ENCODE results near the gene GPHB5. TPM values are rescaled to one million over a fixed set of nuclear protein-coding genes. Genes with fewer than 3 reads are reported as not detected.
A peak's percentile ranks its signal among the peaks of the same experiment; 100 is the strongest.

The GPHB5 gene
- total RNA-seq, 1 experiment from 2014 or later = not detected

GRCh38 chr14:63344336-63344735, 25.6 kb upstream of the GPHB5 start:
- no peak overlapping the region for H2AK5ac ChIP-seq (ENCODE audit: insufficient read length, low read length)
- H3K4ac ChIP-seq (ENCODE audit: low read depth, low read length) = no peak overlapping the region
- no peak overlapping the region for H3K18ac ChIP-seq (ENCODE audit: insufficient read length, low read depth, low read length)
- no peak overlapping the region for H2BK120ac ChIP-seq (ENCODE audit: low read depth, low read length, poor library complexity, severe bottlenecking)
- H3T11ph ChIP-seq (ENCODE audit: low read length) = no peak overlapping the region
- H3K56ac ChIP-seq (ENCODE audit: insufficient read length, low read depth, low read length) = no peak overlapping the region
- WGBS (ENCODE audit: extremely low coverage, insufficient read length, low lambda C conversion rate) = no CpG with 5 or more reads among the region's 4 CpGs
- H3K27me3 Mint-ChIP-seq (ENCODE audit: low read depth) = no peaks in the 10 kb centered on the region
- no peak overlapping the region for H3K27ac ChIP-seq (ENCODE audit: insufficient read length, low read depth, low read length)
- H2BK15ac ChIP-seq (ENCODE audit: low read depth, low read length) = no peak overlapping the region
- H3K79me1 ChIP-seq (ENCODE audit: insufficient read depth, low read depth, low read length, poor library complexity, severe bottlenecking) = no peaks in the 10 kb centered on the region
- H3K14ac ChIP-seq (ENCODE audit: insufficient read depth, low read length) = no peak overlapping the region
- H3K23ac ChIP-seq (ENCODE audit: insufficient read length, low read depth, low read length) = no peak overlapping the region
- H2AFZ ChIP-seq (ENCODE audit: low read length) = no peak overlapping the region
- no peak overlapping the region for H3K4me2 ChIP-seq (ENCODE audit: insufficient read depth, insufficient read length, low read length)
- no peak overlapping the region for H3K9ac ChIP-seq (ENCODE audit: extremely low read depth, insufficient read length, low read length)
- H4K20me1 ChIP-seq (ENCODE audit: control insufficient read depth, insufficient read depth, insufficient read length) = no peaks in the 10 kb centered on the region
- peaks cover 3 to 10% of the 10 kb centered on the region in 2 experiments for H3K4me1 Mint-ChIP-seq
- H3K9me3 Mint-ChIP-seq = no peaks in the 10 kb centered on the region
- no peaks in the 10 kb centered on the region for H3K9me3 ChIP-seq (ENCODE audit: control insufficient read depth, low read depth, low read length)
- H3K79me2 ChIP-seq (ENCODE audit: insufficient read depth, low read length) = no peaks in the 10 kb centered on the region
- no peak overlapping the region for H2BK5ac ChIP-seq (ENCODE audit: insufficient read length, low read length)
- peak overlapping the region in 1 of 3 experiments; percentile 2; a peak in 1 of 7 replicates for H3K27ac Mint-ChIP-seq
- DNase-seq = no peak
- H4K91ac ChIP-seq (ENCODE audit: insufficient read length, low read depth, low read length) = no peak overlapping the region
- H2BK20ac ChIP-seq (ENCODE audit: low read depth, low read length, poor library complexity, severe bottlenecking) = no peak overlapping the region
- H3K4me1 ChIP-seq (ENCODE audit: insufficient read depth, low read length) = no peaks in the 10 kb centered on the region
- TF ChIP-seq CTCF (conservative IDR thresholded peaks at IDR 0.05) = no peak
- H3K4me3 Mint-ChIP-seq = no peak overlapping the region
- H2BK12ac ChIP-seq (ENCODE audit: insufficient read length, low read depth, low read length) = no peak overlapping the region
- no peaks in the 10 kb centered on the region for H3K23me2 ChIP-seq (ENCODE audit: insufficient read length, low read depth, low read length, poor library complexity, severe bottlenecking)
- no peak overlapping the region for H4K8ac ChIP-seq (replicated peaks; ENCODE audit: insufficient read length, low read depth, low read length)
- no peak overlapping the region for H4K5ac ChIP-seq (ENCODE audit: insufficient read length, low read depth, low read length)
- H3K36me3 Mint-ChIP-seq (ENCODE audit: insufficient read depth in 1 of 3, low read depth in 3 of 3) = no peaks in the 10 kb centered on the region
- H3K27me3 ChIP-seq (ENCODE audit: insufficient read depth, low read length) = no peaks in the 10 kb centered on the region
